GM21737 (cell line): ENCODE measurements around the gene CDR2L.
"Not testable (repeated sequence)": the region's sequence is repeated elsewhere in the genome, so short reads cannot be mapped to it uniquely, and the experiment has no call there.

ENCODE experiments used
- ATAC-seq: cut with Tn5 transposase; IDR thresholded peaks from one replicate; pipeline ENCODE4 v1.9.1; 2021; ENCODE audit warnings: mild to moderate bottlenecking, moderate library complexity; ENCODE audit not compliant: unreplicated experiment

Gene CDR2L

GRCh38 chr17:75006653-75007052 is 19.2 kb downstream of the CDR2L start:
- no peak for ATAC-seq

GRCh38 chr17:75008373-75008772 is 20.9 kb downstream of the CDR2L start:
- ATAC-seq: no peak

GRCh38 chr17:75009139-75009724 is 21.8 kb downstream of the CDR2L start:
- no peak for ATAC-seq

GRCh38 chr17:75010683-75011400 is 23.4 kb downstream of the CDR2L start:
- ATAC-seq: no peak

- no peak for ATAC-seq
Observed at GRCh38 chr17:75011401-75012095, 24.1 kb downstream of the CDR2L start.

- no peak for ATAC-seq
Observed at GRCh38 chr17:75012096-75012345, 24.6 kb downstream of the CDR2L start.

- ATAC-seq: peak; percentile 86
Observed at GRCh38 chr17:75012346-75013091, 25.1 kb downstream of the CDR2L start, which contains the start of gene MRPL58. Gene MRPL58, plus strand, starts transcription at chr17:75012670. Its CDS starts 17 bp downstream, at chr17:75012687.

GRCh38 chr17:75013092-75013559 is 25.7 kb downstream of the CDR2L start:
- no peak for ATAC-seq

- ATAC-seq: no peak
Observed at GRCh38 chr17:75019146-75019545, 31.7 kb downstream of the CDR2L start.

- ATAC-seq: no peak
Observed at GRCh38 chr17:75019710-75020109, 32.3 kb downstream of the CDR2L start.

GRCh38 chr17:75020331-75021110 is 33.1 kb downstream of the CDR2L start:
- ATAC-seq: no peak

GRCh38 chr17:75024686-75025397 is 37.4 kb downstream of the CDR2L start:
- ATAC-seq: no peak

GRCh38 chr17:75025398-75025734 is 37.9 kb downstream of the CDR2L start:
- not testable (repeated sequence) for ATAC-seq

- ATAC-seq: not testable (repeated sequence)
Observed at GRCh38 chr17:75026650-75027049, 39.2 kb downstream of the CDR2L start.

GRCh38 chr17:75030161-75030560 is 42.7 kb downstream of the CDR2L start:
- ATAC-seq: no peak

- ATAC-seq: no peak
Observed at GRCh38 chr17:75031972-75032719, 44.7 kb downstream of the CDR2L start.

- no peak for ATAC-seq
Observed at GRCh38 chr17:75032720-75033280, 45.4 kb downstream of the CDR2L start.

GRCh38 chr17:75033346-75034235 is 46.2 kb downstream of the CDR2L start:
- ATAC-seq: peak; percentile 41
